Gastrocnemius medialis (tissue), 4 donors: ENCODE results near the gene GPNMB.

Experiments used
- CTCF ChIP-seq, 5 experiments: fragments of 450-650 bp in 3 of 5; fragments of 200-600 bp in 2 of 5; sonication (generic) in 2 of 5; IDR thresholded peaks in 4 of 5; conservative IDR thresholded peaks in 1 of 5; 1 replicate in 4 of 5; 2 replicates in 1 of 5; pipeline ENCODE4 v1.5.1; 2016 to 2019; ENCODE audit warnings: antibody characterized with exemption in 5 of 5, mild to moderate bottlenecking in 3 of 5, moderate library complexity in 3 of 5
- POLR2A ChIP-seq, 2 donors: fragments of 450-650 bp; IDR thresholded peaks; one replicate each; pipeline ENCODE4 v1.6.1; 2017; ENCODE audit warnings: antibody characterized with exemption in 2 of 2, mild to moderate bottlenecking in 2 of 2, moderate library complexity in 2 of 2

DNA sequence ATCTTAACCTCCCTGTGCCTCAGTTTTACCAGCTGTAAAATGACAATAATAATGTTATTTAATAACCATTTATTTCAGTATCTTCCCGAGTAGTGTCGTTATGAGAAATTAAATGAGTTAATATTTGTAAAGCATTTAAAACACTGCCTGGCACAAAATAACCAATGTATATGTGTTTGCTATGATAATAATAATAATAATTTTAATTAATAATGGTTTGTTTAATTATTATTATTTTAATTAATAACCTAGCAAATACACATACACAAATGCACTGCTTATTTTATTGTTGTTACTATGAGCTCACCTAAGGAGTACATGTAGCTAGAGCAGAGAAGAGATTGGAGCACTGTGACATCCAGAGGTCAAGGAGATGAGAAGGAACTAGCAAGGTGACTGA is 18.2 kb upstream of the GPNMB start:
- TF ChIP-seq CTCF (IDR thresholded peaks at IDR 0.05 in 4 of 5, conservative IDR thresholded peaks at IDR 0.05 in 1 of 5) (no peak), POLR2A (IDR thresholded peaks at IDR 0.05) (no peak)
